WTC11 (cell line): ENCODE results near the gene YWHAQ. TPM values are rescaled to one million over a fixed set of nuclear protein-coding genes. Genes with fewer than 3 reads are reported as not detected.

ENCODE experiments used
- ATAC-seq: fragments of 200-7000 bp; cut with Tn5 transposase; 2 replicates; pipeline ENCODE4 v1.10.0; 2021; ENCODE audit warnings: mild to moderate bottlenecking, moderate library complexity
- CTCF ChIA-PET: fragments of 300-600 bp; sonication (Branson Sonifier 250); formaldehyde crosslinking; loops from one replicate; lab custom pipeline; 2021; ENCODE audit warnings: antibody characterized with exemption; lab: Charles Lee
- POLR2A ChIA-PET: fragments of 350-600 bp; sonication (Branson Sonifier 250); formaldehyde crosslinking; loops from one replicate; lab custom pipeline; 2021; ENCODE audit warnings: antibody characterized with exemption; lab: Charles Lee
- DNase-seq: peaks from one replicate; pipeline ENCODE4 v3.0.0; 2021; ENCODE audit warnings: low spot score
- H3K27ac Mint-ChIP-seq: 2 replicates; pipeline ENCODE4 v1.8.0; 2021; ENCODE audit warnings: mixed read lengths
- H3K27me3 Mint-ChIP-seq: 2 replicates; pipeline ENCODE4 v1.8.0; 2021; ENCODE audit warnings: low read depth, mild to moderate bottlenecking, moderate library complexity, mixed read lengths
- H3K36me3 Mint-ChIP-seq: 2 replicates; pipeline ENCODE4 v1.8.0; 2021; ENCODE audit warnings: mixed read lengths
- H3K4me1 Mint-ChIP-seq: 2 replicates; pipeline ENCODE4 v1.8.0; 2022; ENCODE audit warnings: mixed read lengths
- H3K4me3 Mint-ChIP-seq: 2 replicates; pipeline ENCODE4 v1.8.0; 2021; ENCODE audit warnings: mild to moderate bottlenecking, moderate library complexity, mixed read lengths
- H3K9me3 Mint-ChIP-seq: 2 replicates; pipeline ENCODE4 v1.8.0; 2021; ENCODE audit warnings: mixed read lengths
- AFF4 ChIP-seq: sonication (generic); formaldehyde crosslinking; IDR thresholded peaks from 2 replicates; pipeline ENCODE4 v1.8.1; 2023; ENCODE audit warnings: mild to moderate bottlenecking, missing genetic modification reagents, borderline replicate concordance
- ATF3 ChIP-seq: sonication (generic); formaldehyde crosslinking; conservative IDR thresholded peaks from 2 replicates; pipeline ENCODE4 v1.8.1; 2022; ENCODE audit warnings: mild to moderate bottlenecking, missing genetic modification reagents
- E2F1 ChIP-seq: sonication (generic); formaldehyde crosslinking; IDR thresholded peaks from 2 replicates; pipeline ENCODE4 v1.8.0; 2022; ENCODE audit warnings: mild to moderate bottlenecking, missing genetic modification reagents
- E2F5 ChIP-seq: sonication (generic); formaldehyde crosslinking; IDR thresholded peaks from 2 replicates; pipeline ENCODE4 v1.8.1; 2022; ENCODE audit warnings: mild to moderate bottlenecking, moderate library complexity, missing genetic modification reagents
- ELF4 ChIP-seq: sonication (generic); formaldehyde crosslinking; IDR thresholded peaks from 2 replicates; pipeline ENCODE4 v1.8.1; 2022; ENCODE audit warnings: low read depth, mild to moderate bottlenecking, moderate library complexity, missing genetic modification reagents
- EMX1 ChIP-seq: fragments of 250-450 bp; sonication (Bioruptor Pico); IDR thresholded peaks from 2 replicates; pipeline ENCODE4 v1.8.0; 2021; ENCODE audit warnings: mild to moderate bottlenecking
- ESRRA ChIP-seq: sonication (generic); formaldehyde crosslinking; IDR thresholded peaks from 2 replicates; pipeline ENCODE4 v1.8.1; 2022; ENCODE audit warnings: mild to moderate bottlenecking, missing genetic modification reagents, borderline replicate concordance
- FOXP4 ChIP-seq: sonication (generic); formaldehyde crosslinking; IDR thresholded peaks from 2 replicates; pipeline ENCODE4 v1.8.0; 2022; ENCODE audit warnings: mild to moderate bottlenecking, missing genetic modification reagents
- GABPB1 ChIP-seq: sonication (generic); formaldehyde crosslinking; IDR thresholded peaks from 2 replicates; pipeline ENCODE4 v1.8.1; 2023; ENCODE audit warnings: mild to moderate bottlenecking, missing genetic modification reagents
- GRHL2 ChIP-seq: fragments of 250-450 bp; sonication (Bioruptor Pico); IDR thresholded peaks from 2 replicates; pipeline ENCODE4 v1.8.0; 2022; ENCODE audit warnings: mild to moderate bottlenecking, moderate library complexity; ENCODE audit not compliant: insufficient replicate concordance, severe bottlenecking
- HMGA2 ChIP-seq: fragments of 250-450 bp; sonication (Bioruptor Pico); IDR thresholded peaks from 2 replicates; pipeline ENCODE4 v1.4.0; 2021; ENCODE audit warnings: mild to moderate bottlenecking, moderate library complexity
- NFATC4 ChIP-seq: fragments of 250-450 bp; sonication (Bioruptor Pico); IDR thresholded peaks from 2 replicates; pipeline ENCODE4 v1.9.0; 2021; ENCODE audit warnings: mild to moderate bottlenecking
- NFYB ChIP-seq: sonication (generic); formaldehyde crosslinking; conservative IDR thresholded peaks from 2 replicates; pipeline ENCODE4 v1.8.0; 2022; ENCODE audit warnings: low read depth, missing genetic modification reagents
- PREB ChIP-seq: sonication (generic); formaldehyde crosslinking; IDR thresholded peaks from 2 replicates; pipeline ENCODE4 v1.8.1; 2022; ENCODE audit warnings: mild to moderate bottlenecking, missing genetic modification reagents, moderate library complexity, borderline replicate concordance
- SOX15 ChIP-seq: fragments of 250-450 bp; sonication (Bioruptor Pico); IDR thresholded peaks from 2 replicates; pipeline ENCODE4 v1.9.0; 2021; ENCODE audit warnings: mild to moderate bottlenecking
- STAT6 ChIP-seq: sonication (generic); formaldehyde crosslinking; conservative IDR thresholded peaks from 2 replicates; pipeline ENCODE4 v1.8.1; 2023; ENCODE audit warnings: mild to moderate bottlenecking, low read depth, missing genetic modification reagents, moderate library complexity
- ZNF232 ChIP-seq: sonication (generic); formaldehyde crosslinking; IDR thresholded peaks from 2 replicates; pipeline ENCODE4 v1.8.0; 2022; ENCODE audit warnings: mild to moderate bottlenecking, missing genetic modification reagents
- ZNF263 ChIP-seq: sonication (generic); formaldehyde crosslinking; IDR thresholded peaks from 2 replicates; pipeline ENCODE4 v1.8.1; 2022; ENCODE audit warnings: low read depth, mild to moderate bottlenecking, moderate library complexity, missing genetic modification reagents
- ZNF317 ChIP-seq: sonication (generic); formaldehyde crosslinking; IDR thresholded peaks from 2 replicates; pipeline ENCODE4 v1.8.1; 2023; ENCODE audit warnings: low read depth, mild to moderate bottlenecking, moderate library complexity, missing genetic modification reagents, borderline replicate concordance
- ZNF416 ChIP-seq: fragments of 250-450 bp; sonication (Bioruptor Pico); IDR thresholded peaks from 2 replicates; pipeline ENCODE4 v1.9.0; 2021; ENCODE audit warnings: mild to moderate bottlenecking, inconsistent platforms
- total RNA-seq: library from RNA; stranded (reverse); gene quantifications from 3 replicates; pipeline ENCODE4 v1.2.3, GENCODE V29; 2021

Gene YWHAQ
- total RNA-seq, 1 experiment from 2014 or later, result 395 TPM

GRCh38 chr2:9596621-9597311, 34.0 kb downstream of the YWHAQ start (continued):
- TF ChIP-seq STAT6, result no peak
- no peak for TF ChIP-seq ELF4 (CRISPR knock-in tag)
- no peak for TF ChIP-seq HMGA2
- TF ChIP-seq GABPB1 (CRISPR knock-in tag), result no peak
- TF ChIP-seq ESRRA (CRISPR knock-in tag), result no peak

- ATAC-seq, result no peak
- DNase-seq, result no peak
- peak overlapping the region; percentile 75; the same call in 1 of the 2 replicates for H3K27ac Mint-ChIP-seq
- no peaks in the 10 kb centered on the region for H3K27me3 Mint-ChIP-seq
- CTCF ChIA-PET, result interaction anchor here (0.6 to 1.2 kb wide), 3 partner anchors 142 to 186 kb away, joined by 4 to 7 read pairs (median 5); no protein-coding TSS in a partner anchor
- POLR2A ChIA-PET, result no interaction called here
- H3K9me3 Mint-ChIP-seq, result peaks cover 21% of the 10 kb centered on the region
- peaks cover 8% of the 10 kb centered on the region; the same call in 1 of the 2 replicates for H3K4me1 Mint-ChIP-seq
- peaks cover 44% of the 10 kb centered on the region for H3K36me3 Mint-ChIP-seq
- H3K4me3 Mint-ChIP-seq, result no peak overlapping the region
- TF ChIP-seq EMX1 (CRISPR knock-in tag) (no peak), GRHL2 (CRISPR knock-in tag) (no peak), ZNF317 (no peak), SOX15 (no peak), NFATC4 (no peak), ZNF416 (CRISPR knock-in tag) (no peak), ZNF263 (CRISPR knock-in tag) (no peak), ZNF232 (CRISPR knock-in tag) (no peak), FOXP4 (CRISPR knock-in tag) (no peak), ATF3 (CRISPR knock-in tag) (no peak), AFF4 (CRISPR knock-in tag) (no peak), E2F1 (CRISPR knock-in tag) (no peak), NFYB (CRISPR knock-in tag) (no peak), PREB (CRISPR knock-in tag) (no peak), E2F5 (no peak)
Measured at GRCh38 chr2:9595746-9596145, 35.1 kb downstream of the YWHAQ start.
